UCSD-AML1 (cell line): ENCODE results near the gene PRKCZ.

ENCODE experiments used
- DNase-seq: peaks from one replicate; lab custom pipeline; 2025; ENCODE audit not compliant: unreplicated experiment; lab: John Stamatoyannopoulos, UW

The PRKCZ gene

GRCh38 chr1:2045468-2046173 lies 4.6 kb upstream of the PRKCZ start:
- no peak for DNase-seq

- peak; percentile 66 for DNase-seq
Measured at GRCh38 chr1:2046174-2046917, 3.9 kb upstream of the PRKCZ start.

GRCh38 chr1:2046953-2047748 lies 3.1 kb upstream of the PRKCZ start:
- DNase-seq: no peak

DNA sequence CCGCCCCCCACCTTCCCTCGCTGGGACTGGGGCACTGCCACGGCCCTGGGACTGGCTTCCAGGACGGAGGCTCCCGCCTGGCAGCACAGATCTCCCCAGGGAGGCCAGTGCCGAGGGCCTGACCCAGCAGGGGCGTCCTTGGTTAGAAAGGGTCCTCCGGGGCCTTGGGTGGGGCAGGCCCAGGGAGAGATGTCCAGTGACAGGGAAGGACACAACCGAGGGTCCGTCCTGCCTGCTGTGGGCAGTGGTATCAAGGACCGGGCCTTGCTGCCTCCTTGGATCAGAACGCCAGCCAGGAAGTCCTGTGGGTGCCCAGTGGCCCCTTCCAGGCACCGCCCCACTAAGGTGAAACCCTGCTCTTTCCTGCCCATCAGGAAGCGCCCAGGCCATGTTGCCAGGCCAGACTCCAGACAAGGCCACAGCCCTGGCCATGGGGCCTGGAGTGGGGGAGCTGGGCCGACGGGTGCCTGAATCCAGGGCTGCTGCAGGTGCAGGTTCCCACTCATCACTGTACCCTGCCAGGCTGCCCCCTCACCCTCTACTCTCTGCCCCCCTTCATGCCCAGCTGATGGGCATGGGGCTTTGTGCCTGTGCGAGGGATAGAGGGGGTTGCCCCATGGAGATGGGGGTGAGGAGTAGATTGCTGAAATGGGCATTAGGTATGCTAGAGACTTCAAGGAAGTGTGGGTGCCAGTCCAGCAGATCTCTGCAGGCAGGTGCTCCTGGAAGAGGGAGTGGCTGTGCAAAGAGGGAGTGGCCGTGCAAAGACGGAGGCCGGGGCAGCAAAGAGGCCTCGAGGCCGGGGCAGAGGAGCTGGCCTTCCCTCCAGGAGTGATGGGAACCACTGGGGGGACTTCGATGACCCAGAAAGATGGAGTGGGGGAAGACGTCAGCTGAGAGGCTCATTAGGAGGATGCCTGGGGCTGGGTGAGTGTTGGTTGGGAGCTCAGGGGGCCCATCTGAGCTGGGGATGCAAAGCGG lies 2.2 kb upstream of the PRKCZ start:
- DNase-seq: no peak

DNA sequence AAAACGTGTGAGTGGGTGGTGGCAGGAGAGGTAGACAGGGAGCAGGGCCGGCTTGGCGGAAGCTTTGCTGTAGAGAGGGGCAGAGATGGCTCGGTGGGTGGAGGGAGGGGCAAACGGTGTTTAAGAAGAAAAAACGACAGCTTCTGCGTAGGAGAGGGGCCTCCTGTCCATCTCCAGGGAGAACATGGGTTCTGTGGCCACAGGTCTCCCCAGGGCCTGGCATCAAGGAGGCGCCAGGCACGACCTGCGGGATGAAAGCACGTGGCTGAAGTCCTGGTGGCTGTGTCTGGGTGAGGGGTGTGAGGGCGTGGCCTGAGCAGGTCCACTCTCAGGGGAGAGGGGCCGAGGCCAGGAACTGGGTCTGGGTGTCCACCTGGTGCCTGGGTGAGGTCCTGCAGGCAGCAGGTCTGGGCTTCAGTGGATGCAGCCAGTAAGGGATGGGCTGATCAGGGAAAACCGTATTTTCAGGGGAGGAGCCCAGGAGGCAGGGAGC lies 940 bp upstream of the PRKCZ start:
- peak; percentile 44 for DNase-seq

DNA sequence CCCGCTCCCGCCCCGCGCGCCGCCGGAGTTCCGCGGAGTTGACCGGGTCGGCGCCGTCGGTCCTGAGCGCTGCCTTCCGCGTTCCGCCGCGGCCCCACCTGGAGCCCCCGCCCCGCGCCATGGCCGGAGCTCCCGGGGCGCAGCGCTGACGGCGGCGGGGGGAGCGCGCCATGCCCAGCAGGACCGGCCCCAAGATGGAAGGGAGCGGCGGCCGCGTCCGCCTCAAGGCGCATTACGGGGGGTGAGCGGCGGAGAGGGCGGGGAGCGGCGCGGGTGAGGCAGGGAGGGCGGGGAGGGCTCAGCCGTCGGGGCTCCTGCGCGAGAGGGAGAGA lies 216 bp downstream of the PRKCZ start:
- no peak for DNase-seq

DNA sequence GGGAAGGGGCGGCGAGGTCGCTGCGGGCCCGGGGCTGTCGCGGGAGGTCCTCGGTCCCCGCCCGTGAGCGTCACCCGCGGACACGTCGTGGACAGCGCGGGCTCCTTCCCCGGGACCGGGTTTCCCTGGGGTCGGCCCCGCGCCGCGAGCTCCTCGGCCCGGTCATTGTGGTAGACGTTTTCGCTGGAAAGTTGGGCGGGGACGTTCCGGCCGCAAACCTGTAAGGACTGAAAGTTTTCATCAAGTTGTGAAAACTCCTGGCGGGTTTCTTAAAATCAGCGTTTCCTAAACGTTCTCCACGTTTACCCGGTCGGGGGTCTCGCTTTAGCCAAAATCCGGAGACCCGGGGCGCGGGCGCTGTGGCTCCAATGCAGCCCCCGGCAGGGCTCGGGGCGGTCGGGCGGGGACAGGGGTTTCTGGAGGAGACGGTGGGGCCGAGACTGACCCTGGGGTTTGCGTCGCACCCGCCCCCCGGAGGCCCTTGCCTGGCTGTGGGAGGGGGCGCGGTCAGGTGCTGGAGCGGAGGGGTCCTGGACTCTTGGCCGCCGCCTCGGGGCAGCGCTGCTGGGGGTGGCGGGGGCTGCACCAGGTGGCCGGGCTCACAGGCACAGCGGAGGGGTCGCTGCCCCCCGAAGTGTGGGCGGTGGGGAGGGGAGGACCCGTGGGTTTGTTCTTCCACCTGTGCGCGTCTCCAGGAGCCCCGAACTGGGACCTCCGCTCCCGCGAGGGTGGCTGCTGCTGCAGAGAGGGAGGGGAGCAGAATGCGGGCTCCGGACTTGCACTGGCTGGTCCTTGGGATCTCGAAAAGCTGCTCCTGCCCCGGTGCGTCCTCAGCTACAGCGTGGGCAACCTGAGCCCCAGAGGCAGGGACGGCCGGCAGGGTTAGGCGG lies 827 bp downstream of the PRKCZ start:
- DNase-seq: no peak

DNA sequence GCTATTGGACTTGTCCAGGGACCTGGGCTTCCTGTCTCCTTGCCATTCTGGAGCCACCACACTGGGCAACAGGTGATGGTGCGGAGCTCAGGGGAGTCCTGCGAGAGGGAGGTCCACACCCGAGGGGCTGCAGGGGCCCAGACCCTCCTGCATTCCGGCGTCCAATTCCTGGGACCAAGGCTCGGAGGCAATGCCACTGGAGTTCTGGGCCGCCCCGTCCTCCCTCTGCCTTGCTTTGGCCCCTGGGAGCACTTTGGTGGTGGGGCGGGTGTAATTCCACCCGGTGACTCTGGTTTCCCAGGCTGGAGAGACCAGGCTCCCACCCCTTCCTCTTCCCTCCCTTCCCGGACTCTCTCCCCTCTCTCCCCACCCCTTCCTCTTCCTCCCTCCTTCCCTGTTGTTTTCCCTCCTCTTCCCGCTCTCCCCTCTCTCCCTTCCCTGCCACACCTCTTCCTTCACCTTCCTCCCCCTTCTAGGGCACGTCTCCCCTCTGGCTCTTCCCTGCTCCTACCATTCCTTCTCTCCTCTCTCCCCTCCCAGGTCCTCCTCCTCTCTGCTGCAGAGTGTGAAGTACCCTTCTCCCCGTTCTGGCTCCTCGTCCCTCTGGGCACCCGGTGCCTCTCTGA lies 2.0 kb downstream of the PRKCZ start:
- no peak for DNase-seq

DNA sequence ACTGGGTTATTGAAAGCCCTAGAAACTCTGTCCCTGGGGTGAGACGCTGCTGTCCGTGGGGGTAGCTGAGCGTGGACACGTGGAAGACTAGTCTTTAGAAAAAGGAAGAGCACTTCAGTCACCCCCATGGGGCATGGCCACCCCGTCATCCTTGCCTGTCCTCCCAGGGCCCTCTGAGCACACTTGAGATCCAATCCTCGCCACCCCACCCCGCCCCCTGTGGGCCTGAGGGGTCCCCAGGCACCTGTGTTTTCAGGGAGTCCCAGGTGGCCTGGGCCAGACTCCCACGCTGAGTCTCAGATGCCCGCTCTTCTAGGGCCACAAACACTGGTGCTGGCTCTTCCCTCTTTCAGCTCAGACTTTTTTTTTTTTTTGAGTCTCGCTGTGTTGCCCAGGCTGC lies 2.5 kb downstream of the PRKCZ start:
- DNase-seq: no peak

DNA sequence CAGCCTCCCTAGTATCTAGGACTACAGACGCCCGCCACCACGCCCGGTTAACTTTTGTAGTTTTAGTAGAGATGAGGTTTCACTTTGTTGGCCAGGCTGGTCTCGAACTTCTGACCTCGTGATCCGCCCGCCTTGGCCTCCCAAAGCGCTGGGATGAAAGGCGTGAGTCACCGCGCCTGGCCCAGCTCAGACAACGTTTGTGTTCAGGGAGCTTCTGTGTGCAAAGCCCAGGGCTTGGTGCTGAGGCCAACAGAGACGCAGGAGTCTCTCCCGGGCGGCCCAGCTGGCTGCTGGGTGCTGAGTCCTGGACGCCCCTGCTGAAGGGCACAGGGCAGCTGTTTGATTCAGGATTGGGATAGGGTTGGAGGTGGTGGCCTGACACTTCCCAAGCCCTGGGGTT lies 3.0 kb downstream of the PRKCZ start:
- no peak for DNase-seq

GRCh38 chr1:2053784-2054376 lies 3.7 kb downstream of the PRKCZ start:
- DNase-seq: no peak

- no peak for DNase-seq
Measured at GRCh38 chr1:2054560-2054959, 4.3 kb downstream of the PRKCZ start.

GRCh38 chr1:2055911-2056575 lies 5.8 kb downstream of the PRKCZ start:
- no peak for DNase-seq

- no peak for DNase-seq
Measured at GRCh38 chr1:2056955-2057590, 6.9 kb downstream of the PRKCZ start.

DNA sequence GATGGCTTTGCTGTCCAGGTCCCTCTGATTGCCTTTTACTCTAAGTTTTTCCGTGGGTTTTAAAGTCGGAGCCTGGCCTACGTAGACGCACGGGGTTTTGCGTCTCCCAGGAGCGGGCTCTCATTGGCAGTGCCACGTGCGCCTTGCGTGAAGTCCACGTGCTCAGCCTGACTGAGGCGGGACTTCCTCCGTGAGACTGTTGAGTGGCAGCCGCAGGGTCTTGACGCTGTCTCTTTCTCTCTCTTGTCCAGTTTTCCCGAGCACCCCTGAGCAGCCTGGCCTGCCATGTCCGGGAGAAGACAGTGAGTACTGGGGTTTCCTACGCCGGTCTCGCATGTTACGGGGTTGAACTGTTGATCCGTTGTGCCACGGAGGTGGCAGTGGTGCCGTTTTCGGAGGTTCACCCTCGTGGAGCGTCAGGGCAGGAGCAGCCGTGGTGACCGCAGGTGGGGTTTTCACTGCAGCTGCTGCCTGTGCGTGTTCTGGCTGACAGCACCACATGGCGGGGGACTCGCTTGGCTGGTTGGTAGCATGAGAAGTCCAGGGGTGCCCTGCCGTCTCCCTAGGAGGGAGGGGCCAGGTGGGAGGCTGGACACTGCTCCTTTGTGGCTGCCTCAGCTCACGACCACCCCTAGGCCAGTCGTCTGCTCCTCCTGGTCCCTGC lies 9.2 kb downstream of the PRKCZ start:
- no peak for DNase-seq

- DNase-seq: no peak
Measured at GRCh38 chr1:2060072-2060471, 9.9 kb downstream of the PRKCZ start.

DNA sequence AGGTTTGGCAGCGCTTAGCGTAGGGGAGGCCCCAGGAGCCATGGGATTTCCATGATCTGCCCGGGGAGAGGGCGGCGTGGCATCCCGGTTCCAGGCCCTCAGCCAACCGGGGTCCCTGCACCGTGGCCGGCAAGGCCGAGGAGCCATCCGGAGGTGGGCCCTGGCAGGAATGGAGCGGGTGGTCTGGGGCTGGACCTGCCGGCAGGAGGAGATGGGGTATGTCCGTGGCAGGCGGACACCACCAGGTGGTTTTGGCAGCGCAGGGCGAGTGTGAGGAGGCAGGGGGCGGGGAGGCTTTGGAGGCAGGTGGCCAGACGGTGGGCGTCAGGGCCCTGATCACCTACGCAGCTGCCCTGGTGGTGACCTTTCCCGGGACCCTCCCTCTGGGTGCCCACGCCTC lies 10.3 kb downstream of the PRKCZ start:
- DNase-seq: no peak
